HG02759 (cell line): ENCODE data around the gene TMOD3.
"Not testable (repeated sequence)": the region's sequence is repeated elsewhere in the genome, so short reads cannot be mapped to it uniquely, and the experiment has no call there.

Experiments
- ATAC-seq: cut with Tn5 transposase; IDR thresholded peaks from one replicate; pipeline ENCODE4 v1.9.1; 2021; ENCODE audit warnings: mild to moderate bottlenecking, moderate library complexity; ENCODE audit not compliant: unreplicated experiment

The TMOD3 gene

GRCh38 chr15:51863131-51863530, 33.7 kb downstream of the TMOD3 start:
- ATAC-seq, result no peak

GRCh38 chr15:51864408-51865056, 35.1 kb downstream of the TMOD3 start:
- no peak for ATAC-seq

GRCh38 chr15:51865317-51865716, 35.9 kb downstream of the TMOD3 start:
- ATAC-seq, result no peak

- ATAC-seq, result no peak
These were observed 36.7 kb downstream of the TMOD3 start for GRCh38 chr15:51866161-51866560.

GRCh38 chr15:51866751-51867150, 37.3 kb downstream of the TMOD3 start:
- no peak for ATAC-seq

- no peak for ATAC-seq
These were observed 39.6 kb downstream of the TMOD3 start for GRCh38 chr15:51869060-51869421.

- ATAC-seq, result no peak
These were observed 41.3 kb downstream of the TMOD3 start for GRCh38 chr15:51870774-51871173.

- no peak for ATAC-seq
These were observed 45.5 kb downstream of the TMOD3 start for GRCh38 chr15:51874751-51875644.

- no peak for ATAC-seq
These were observed 46.7 kb downstream of the TMOD3 start for GRCh38 chr15:51876169-51876568.

- no peak for ATAC-seq
These were observed 49.3 kb downstream of the TMOD3 start for GRCh38 chr15:51878446-51879386.

- no peak for ATAC-seq
These were observed 50.1 kb downstream of the TMOD3 start for GRCh38 chr15:51879555-51879954.

GRCh38 chr15:51883271-51883837, 53.9 kb downstream of the TMOD3 start:
- no peak for ATAC-seq

GRCh38 chr15:51884041-51884440, 54.6 kb downstream of the TMOD3 start:
- ATAC-seq, result no peak

- no peak for ATAC-seq
These were observed 55.2 kb downstream of the TMOD3 start for GRCh38 chr15:51884517-51885236.

- ATAC-seq, result not testable (repeated sequence)
These were observed 56.3 kb downstream of the TMOD3 start for GRCh38 chr15:51885758-51886157.

- ATAC-seq, result no peak
These were observed 58.6 kb downstream of the TMOD3 start for GRCh38 chr15:51887887-51888592.

- ATAC-seq, result no peak
These were observed 59.2 kb downstream of the TMOD3 start for GRCh38 chr15:51888593-51889195.

- no peak for ATAC-seq
These were observed 60.0 kb downstream of the TMOD3 start for GRCh38 chr15:51889486-51889885.

- no peak for ATAC-seq
These were observed 75.0 kb downstream of the TMOD3 start for GRCh38 chr15:51904421-51904820.
